Right ventricle myocardium inferior (tissue), 1 donor: ENCODE measurements around the gene COL26A1. TPM values are rescaled to one million over a fixed set of nuclear protein-coding genes. Genes with fewer than 3 reads are reported as not detected.
"Not testable (repeated sequence)": the region's sequence is repeated elsewhere in the genome, so short reads cannot be mapped to it uniquely, and the experiment has no call there.

Experiments
- ATAC-seq: fragments of 200-7000 bp; cut with Tn5 transposase; one replicate; pipeline ENCODE4 v1.9.1; 2020; ENCODE audit warnings: mild to moderate bottlenecking, moderate library complexity
- DNase-seq: peaks from one replicate; pipeline ENCODE4 v3.0.0; 2021; ENCODE audit errors: missing footprints
- intact Hi-C: fragments of 100-400 bp; cut with DNase I; formaldehyde crosslinking; loops from one replicate; pipeline ENCODE4 v1.11.0; 2022
- total RNA-seq: library from RNA; stranded (reverse); fragmentation: NEBNext Ultra II Directional; extraction: Animal tissue kit (Norgen Biotek cat#: 25700); gene quantifications from one replicate; pipeline ENCODE4 v1.2.1, GENCODE V29; 2021
- donor health status: DM: no; HTN: yes; CAD: no; lungs with severe emphysema.

COL26A1 gene
- total RNA-seq, 1 donor from 2014 or later: not detected

DNA sequence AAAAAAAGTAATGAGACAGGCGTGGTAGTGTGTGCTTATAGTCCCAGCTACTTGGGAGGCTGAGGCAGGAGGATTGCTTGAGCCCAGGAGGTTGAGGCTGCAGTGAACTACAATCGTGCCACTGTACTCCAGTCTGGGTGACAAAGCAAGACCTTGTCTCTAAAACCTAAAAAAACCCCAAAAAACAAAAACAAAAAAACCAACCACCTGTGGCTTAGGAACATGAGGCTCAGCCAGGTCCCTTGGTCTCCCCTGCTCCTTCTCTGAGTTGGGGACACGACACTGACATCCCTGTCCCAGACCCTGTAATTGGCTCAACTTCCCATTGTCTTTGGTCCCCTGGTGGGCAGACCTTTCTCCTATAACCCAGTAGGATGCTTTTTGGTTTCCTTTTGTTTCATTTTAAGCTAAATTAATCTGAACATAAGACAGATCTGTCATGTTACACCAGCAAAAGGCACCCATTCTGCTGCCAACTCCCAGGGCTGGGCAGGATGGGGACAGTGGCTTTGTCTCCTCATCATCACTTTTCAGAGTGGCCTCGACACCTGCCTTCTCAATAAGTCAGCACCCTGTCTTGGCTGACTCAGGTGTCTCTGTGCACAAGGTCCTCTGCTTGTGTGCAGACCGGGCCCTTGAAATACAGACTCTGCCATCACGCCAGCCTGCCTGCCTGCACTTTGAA, 192.1 kb downstream of the COL26A1 start:
- intact Hi-C loops: no loop called here
- ATAC-seq: no peak
- DNase-seq: no peak

DNA sequence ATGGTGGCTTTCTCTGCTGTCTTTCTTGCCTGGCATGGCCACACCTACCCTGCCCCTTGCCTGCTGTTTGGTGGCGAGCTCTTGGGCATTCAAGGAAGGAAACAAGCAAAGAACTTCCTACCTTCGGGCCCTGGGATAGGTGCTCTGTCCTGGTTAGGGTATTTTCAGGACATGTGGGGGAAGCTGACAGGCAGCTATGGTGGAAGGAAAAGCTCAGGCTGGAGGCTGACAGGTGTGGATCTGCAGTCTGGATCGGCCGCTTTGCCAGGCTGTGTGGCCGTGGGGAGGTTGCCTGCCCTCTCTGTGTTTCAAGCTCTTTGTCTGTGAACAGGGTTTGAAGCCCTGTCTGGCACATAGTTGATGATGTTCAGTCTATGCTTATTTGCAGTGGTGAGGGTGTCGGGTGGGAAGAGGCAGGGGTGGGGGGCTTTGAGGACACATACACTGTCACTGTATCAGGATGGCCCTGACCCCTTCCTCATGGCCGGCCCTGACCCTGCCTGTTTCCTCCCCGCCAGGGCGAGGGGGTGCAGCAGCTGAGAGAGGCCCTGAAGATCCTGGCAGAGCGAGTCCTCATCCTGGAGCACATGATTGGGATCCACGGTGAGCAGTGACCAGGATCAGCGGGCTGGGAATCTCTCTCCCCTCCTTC, 192.7 kb downstream of the COL26A1 start:
- no peak for DNase-seq
- intact Hi-C loops: no loop called here
- ATAC-seq: no peak

DNA sequence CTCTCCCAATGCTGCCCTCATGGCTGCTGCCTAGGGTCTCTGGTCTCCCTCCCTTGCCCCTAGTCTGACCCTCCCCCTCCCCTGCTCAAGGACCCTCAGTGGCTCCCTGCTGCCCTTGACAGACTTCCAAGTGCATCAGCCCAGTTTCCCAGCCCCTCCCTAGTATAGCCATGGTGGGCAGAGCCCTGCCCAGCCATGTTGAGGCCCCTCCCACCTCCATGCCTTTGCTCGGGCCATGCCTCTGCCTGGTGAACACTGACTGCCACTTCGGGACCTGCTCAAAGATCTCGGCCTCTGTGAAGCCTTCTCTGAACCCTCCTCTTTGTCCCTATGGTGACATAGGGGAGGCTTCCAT, 193.2 kb downstream of the COL26A1 start:
- DNase-seq: no peak
- intact Hi-C loops: no loop called here
- no peak for ATAC-seq

DNA sequence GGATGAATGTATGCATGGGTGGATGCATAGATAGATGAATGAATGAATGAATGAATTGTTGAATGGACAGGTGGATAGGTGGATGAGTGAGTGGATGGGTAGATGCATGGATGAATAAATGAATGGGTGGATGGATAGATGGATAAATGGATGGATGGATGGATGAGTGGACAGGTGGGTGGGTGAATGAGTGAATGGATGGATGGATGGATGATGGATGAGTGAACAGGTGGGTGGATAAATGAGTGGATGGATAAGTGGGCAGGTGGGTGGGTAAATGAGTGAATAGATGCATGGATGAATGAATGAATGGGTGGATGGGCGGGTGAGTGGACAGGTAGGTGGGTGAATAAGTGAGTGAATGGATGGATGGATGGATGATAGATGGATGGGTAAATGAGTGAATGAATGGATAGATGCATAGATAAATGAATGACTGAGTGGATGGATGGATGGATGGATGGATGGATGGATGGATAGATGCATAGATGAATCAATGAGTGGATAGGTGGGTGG, 193.8 kb downstream of the COL26A1 start:
- intact Hi-C loops: no loop called here
- DNase-seq: no peak
- ATAC-seq: no peak

DNA sequence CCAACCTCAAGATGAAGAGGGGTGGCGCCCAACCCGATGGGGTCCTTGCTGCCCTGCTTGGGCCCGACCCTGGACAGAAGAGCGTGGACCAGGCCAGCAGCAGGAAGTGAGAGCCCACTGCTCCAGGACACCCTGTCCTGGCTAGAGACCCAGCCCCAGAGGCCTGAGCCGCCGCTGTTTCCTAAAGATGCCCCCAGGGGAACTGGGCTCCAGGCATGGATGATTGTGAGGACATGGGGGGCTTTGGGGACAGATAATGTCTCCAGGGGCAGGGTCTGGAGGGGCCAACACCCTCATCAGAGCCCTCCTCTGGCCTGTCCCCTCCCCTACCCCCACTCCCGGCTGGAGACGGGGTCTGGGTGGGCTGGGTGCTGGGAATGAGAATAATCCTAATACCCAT, 194.7 kb downstream of the COL26A1 start:
- DNase-seq (no peak), ATAC-seq (no peak)
- intact Hi-C loops: no loop called here

GRCh38 chr7:101557978-101558741, 195.5 kb downstream of the COL26A1 start:
- ATAC-seq (no peak), DNase-seq (no peak)
- intact Hi-C loops: no loop called here

- ATAC-seq (no peak), DNase-seq (no peak)
- intact Hi-C loops: no loop called here
Observed at GRCh38 chr7:101558742-101559325, 196.2 kb downstream of the COL26A1 start.

- ATAC-seq: no peak
- intact Hi-C loops: no loop called here
- no peak for DNase-seq
Observed at GRCh38 chr7:101559586-101559985, 196.9 kb downstream of the COL26A1 start.

DNA sequence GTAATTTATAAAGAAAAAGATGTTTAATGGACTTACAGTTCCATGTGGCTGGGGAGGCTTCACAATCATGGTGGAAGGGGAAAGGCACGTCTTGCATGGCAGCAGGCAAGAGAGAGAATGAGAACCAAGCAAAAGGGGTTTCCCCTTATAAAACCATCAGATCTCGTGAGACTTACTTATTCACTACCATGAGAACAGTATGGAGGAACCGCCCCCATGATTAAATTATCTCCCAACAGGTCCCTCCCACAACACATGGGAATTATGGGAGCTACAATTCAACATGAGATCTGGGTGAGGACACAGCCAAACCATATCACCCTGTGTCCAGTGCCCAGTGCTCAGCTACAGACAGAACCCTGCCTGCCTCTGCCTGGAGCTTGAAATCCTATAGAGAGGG, 197.3 kb downstream of the COL26A1 start:
- ATAC-seq, intact Hi-C loops, DNase-seq: not testable (repeated sequence)

GRCh38 chr7:101560856-101561255, 198.2 kb downstream of the COL26A1 start:
- intact Hi-C loops: no loop called here
- no peak for DNase-seq
- no peak for ATAC-seq

DNA sequence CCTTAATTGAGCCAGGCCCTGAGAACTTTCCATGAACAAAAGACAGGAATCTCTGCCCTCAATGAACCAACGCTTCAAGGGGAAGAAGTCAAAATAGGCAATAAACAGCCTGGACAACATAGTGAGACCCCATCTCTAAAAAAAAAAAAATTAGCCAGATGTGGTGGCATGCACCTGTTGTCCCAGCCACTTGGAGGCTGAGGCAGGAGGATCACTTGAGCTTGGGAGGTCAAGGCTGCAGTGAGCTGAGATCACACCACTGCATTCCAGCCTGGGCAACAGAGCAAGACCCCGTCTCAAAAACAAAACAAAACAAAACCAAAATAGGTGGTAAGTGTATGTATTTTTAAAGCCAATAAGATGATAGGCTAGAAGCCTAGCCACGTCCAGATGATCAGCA, 198.6 kb downstream of the COL26A1 start:
- ATAC-seq, DNase-seq, intact Hi-C loops: not testable (repeated sequence)

GRCh38 chr7:101562531-101563197, 200.0 kb downstream of the COL26A1 start:
- no peak for DNase-seq
- no peak for ATAC-seq
- intact Hi-C loops: no loop called here

DNA sequence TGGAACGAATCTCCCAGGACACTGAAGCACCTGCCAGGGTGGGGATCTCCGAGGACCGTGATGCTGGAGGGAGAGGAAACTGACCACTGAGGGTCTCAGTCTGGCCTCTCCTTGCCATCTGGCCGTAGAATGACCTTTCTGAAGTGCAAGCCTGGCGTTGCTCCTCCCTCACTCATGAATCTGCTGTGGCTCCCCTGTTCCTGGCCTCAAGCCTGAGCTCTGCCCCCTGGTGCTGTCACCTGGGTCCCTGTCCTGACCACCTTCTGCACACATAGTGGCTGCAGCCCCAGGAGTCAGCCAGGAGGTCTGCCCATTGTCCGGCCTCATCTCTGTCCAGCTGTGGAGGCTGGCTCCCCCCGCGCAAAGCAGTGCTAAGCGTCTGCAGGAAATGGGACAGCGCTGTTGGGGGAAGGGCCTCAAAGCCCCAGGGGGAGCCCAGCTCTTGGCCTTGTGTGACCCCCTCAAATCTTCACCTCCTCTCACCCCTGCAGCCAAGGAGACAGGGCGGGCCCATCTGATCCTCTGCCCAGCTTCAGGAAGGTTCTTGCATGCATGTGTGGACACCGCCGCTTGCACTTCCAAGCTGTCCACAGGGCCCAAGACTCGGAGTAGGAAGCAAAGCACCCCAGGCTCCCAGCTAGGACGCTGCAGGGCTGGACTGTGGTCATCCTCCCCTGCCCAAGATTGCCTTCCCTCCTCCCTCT, 200.7 kb downstream of the COL26A1 start:
- no peak for ATAC-seq
- intact Hi-C loops: no loop called here
- DNase-seq: no peak

- DNase-seq: no peak
- intact Hi-C loops: no loop called here
- ATAC-seq: no peak
Observed at GRCh38 chr7:101563943-101564777, 201.5 kb downstream of the COL26A1 start.

DNA sequence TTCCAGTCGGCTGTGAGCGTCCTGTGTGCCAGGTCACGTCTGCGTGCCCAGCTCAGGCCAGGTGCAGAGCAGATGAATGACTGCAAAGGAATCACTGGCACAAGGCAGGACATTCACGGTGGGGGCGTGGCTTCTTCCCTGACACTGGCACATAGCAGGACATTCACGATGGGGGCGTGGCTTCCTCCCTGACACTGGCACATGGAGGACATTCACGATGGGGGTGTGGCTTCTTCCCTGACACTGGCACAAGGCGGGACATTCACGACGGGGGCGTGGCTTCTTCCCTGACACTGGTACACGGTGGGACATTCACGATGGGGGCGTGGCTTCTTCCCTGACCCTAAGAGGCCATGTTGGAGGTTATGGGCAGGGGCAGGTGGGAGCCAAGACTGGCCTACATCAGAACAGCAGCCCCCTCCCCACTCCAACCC, 202.1 kb downstream of the COL26A1 start:
- intact Hi-C loops: no loop called here
- DNase-seq (no peak), ATAC-seq (no peak)

DNA sequence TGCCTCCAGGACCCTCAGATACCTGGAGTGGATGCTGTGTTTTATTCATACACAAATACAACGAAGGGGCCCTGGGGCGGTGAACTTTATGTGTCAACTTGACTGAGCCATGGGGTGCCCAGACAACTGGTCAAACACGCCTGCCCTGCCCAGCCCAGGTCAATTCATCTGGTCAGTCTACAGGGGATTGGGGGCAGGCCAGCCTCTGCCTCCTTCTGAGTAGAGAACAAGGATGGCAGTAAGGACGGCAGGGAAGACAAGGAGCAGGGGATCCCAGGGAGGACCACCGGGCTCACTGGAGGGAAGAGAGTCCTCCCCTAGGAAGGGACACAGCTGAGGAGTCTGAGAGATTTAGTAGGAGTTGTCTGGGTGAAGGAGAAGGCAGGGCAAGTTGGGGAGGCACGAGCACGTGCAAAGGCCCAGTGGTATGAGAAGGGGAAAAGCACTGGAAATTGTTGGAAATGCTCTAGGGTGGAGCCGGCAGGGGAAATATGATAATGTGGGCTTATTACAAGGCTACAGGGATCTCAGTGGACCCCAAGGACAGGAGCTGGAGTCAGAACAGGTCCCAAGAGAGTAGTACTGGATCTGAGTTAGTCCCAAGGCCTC, 203.0 kb downstream of the COL26A1 start:
- ATAC-seq (no peak), DNase-seq (no peak)
- intact Hi-C loops: no loop called here

- no peak for DNase-seq
- ATAC-seq: no peak
- intact Hi-C loops: no loop called here
Observed at GRCh38 chr7:101567230-101567629, 204.6 kb downstream of the COL26A1 start.
